GM19239 (cell line): ENCODE measurements around the gene AKAP13.

Experiments
- DNase-seq: peaks from one replicate; pipeline ENCODE4 v3.0.0; 2011; ENCODE audit warnings: low spot score; ENCODE audit not compliant: insufficient read length
- FAIRE-seq: peaks from 2 replicates; lab custom pipeline; 2011; peaks lifted over from hg19 to GRCh38; lab: Jason Lieb, UNC

Gene AKAP13

GRCh38 chr15:85706779-85707518 is 326.5 kb downstream of the AKAP13 start:
- FAIRE-seq: peak; percentile 96
- no peak for DNase-seq

GRCh38 chr15:85707519-85708338 is 327.3 kb downstream of the AKAP13 start:
- FAIRE-seq: no peak
- no peak for DNase-seq

GRCh38 chr15:85708402-85708941 is 328.1 kb downstream of the AKAP13 start:
- DNase-seq (no peak), FAIRE-seq (no peak)

- FAIRE-seq (no peak), DNase-seq (no peak)
Measured at GRCh38 chr15:85709250-85709649, 328.8 kb downstream of the AKAP13 start.

GRCh38 chr15:85710340-85710842 is 330.0 kb downstream of the AKAP13 start:
- DNase-seq: no peak
- peak; percentile 89 for FAIRE-seq

GRCh38 chr15:85711580-85712192 is 331.3 kb downstream of the AKAP13 start:
- FAIRE-seq: peak; percentile 14
- DNase-seq: no peak

GRCh38 chr15:85716261-85716660 is 335.9 kb downstream of the AKAP13 start:
- FAIRE-seq: no peak

GRCh38 chr15:85717212-85717611 is 336.8 kb downstream of the AKAP13 start:
- no peak for FAIRE-seq
- no peak for DNase-seq

More at GRCh38 chr15:85716261-85716660, 335.9 kb downstream of the AKAP13 start:
- no peak for DNase-seq

- DNase-seq (no peak), FAIRE-seq (peak; percentile 88)
Measured at GRCh38 chr15:85718271-85718971, 338.0 kb downstream of the AKAP13 start.

- no peak for DNase-seq
Measured at GRCh38 chr15:85718981-85719380, 338.6 kb downstream of the AKAP13 start.

GRCh38 chr15:85722374-85723152 is 342.2 kb downstream of the AKAP13 start:
- DNase-seq (no peak), FAIRE-seq (no peak)

More at GRCh38 chr15:85718981-85719380, 338.6 kb downstream of the AKAP13 start:
- peak; percentile 61 for FAIRE-seq

GRCh38 chr15:85723960-85724945 is 343.9 kb downstream of the AKAP13 start:
- FAIRE-seq (no peak), DNase-seq (no peak)

- no peak for DNase-seq
- no peak for FAIRE-seq
Measured at GRCh38 chr15:85725019-85725418, 344.6 kb downstream of the AKAP13 start.

GRCh38 chr15:85725564-85725963 is 345.2 kb downstream of the AKAP13 start:
- DNase-seq: no peak
- no peak for FAIRE-seq

- FAIRE-seq: no peak
- no peak for DNase-seq
Measured at GRCh38 chr15:85726454-85726853, 346.1 kb downstream of the AKAP13 start.

- no peak for FAIRE-seq
- no peak for DNase-seq
Measured at GRCh38 chr15:85727068-85727467, 346.7 kb downstream of the AKAP13 start.

GRCh38 chr15:85730001-85730820 is 349.8 kb downstream of the AKAP13 start:
- FAIRE-seq: peak; percentile 95
- DNase-seq: no peak
